Sigmoid colon (tissue), 4 donors: Measurements from ENCODE around the gene EMC9.

Experiments used
- POLR2AphosphoS5 ChIP-seq, 4 donors: sonication (generic); formaldehyde crosslinking; IDR thresholded peaks; one replicate each; pipeline ENCODE4 v1.6.1; 2017; ENCODE audit warnings: antibody characterized with exemption in 4 of 4
- TF ChIP-seq, protein P1 (sequence below), 4 experiments: fragments of 450-650 bp in 3 of 4; fragments of 200-600 bp in 1 of 4; IDR thresholded peaks; one replicate each; pipeline ENCODE4 v1.5.1; 2016 to 2019; ENCODE audit warnings: antibody characterized with exemption in 4 of 4, mild to moderate bottlenecking in 3 of 4, moderate library complexity in 2 of 4

DNA sequence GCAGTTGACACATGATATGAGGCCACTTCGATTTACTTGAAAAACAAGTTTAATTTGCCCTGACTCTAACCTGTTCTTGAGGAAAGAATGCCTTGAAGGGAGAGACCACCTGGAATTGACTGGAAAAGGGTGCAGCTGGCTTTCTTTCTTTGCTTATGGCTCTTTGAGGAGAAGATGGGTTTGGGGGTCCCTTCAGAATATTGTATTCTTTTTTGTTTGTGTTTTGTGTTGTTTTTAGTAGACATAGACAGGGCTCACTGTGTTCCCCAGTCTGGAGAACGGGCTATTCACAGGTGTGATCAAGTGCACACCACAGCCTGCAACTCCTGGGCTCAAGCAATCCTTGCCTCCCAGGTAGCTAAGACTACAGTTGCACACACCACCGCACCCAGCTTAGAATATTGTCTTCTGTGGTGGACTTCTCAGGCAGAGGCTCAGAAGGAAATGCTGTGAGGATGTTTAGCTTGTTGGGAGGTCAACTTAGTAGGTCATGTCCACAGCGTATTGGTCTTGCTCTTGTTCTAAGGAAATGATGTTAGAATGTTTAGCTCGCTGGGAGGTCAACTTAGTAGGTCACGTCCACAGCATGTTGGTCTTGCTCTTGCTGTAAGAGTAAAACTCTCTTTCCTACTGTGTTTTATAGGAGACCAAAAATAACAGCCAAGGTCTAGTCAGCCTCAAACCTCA is 25.1 kb downstream of the EMC9 start:
- TF ChIP-seq, protein P1, sequence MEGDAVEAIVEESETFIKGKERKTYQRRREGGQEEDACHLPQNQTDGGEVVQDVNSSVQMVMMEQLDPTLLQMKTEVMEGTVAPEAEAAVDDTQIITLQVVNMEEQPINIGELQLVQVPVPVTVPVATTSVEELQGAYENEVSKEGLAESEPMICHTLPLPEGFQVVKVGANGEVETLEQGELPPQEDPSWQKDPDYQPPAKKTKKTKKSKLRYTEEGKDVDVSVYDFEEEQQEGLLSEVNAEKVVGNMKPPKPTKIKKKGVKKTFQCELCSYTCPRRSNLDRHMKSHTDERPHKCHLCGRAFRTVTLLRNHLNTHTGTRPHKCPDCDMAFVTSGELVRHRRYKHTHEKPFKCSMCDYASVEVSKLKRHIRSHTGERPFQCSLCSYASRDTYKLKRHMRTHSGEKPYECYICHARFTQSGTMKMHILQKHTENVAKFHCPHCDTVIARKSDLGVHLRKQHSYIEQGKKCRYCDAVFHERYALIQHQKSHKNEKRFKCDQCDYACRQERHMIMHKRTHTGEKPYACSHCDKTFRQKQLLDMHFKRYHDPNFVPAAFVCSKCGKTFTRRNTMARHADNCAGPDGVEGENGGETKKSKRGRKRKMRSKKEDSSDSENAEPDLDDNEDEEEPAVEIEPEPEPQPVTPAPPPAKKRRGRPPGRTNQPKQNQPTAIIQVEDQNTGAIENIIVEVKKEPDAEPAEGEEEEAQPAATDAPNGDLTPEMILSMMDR (IDR thresholded peaks at IDR 0.05), result no peak
- TF ChIP-seq POLR2AphosphoS5 (IDR thresholded peaks at IDR 0.05), result no peak
